ENCODE results near the gene PLEKHM2. TPM values are rescaled to one million over a fixed set of nuclear protein-coding genes. Genes with fewer than 3 reads are reported as not detected.

The PLEKHM2 gene
- total RNA-seq, 2 experiments from 2014 or later: 44.2 to 48.3 TPM

DNA sequence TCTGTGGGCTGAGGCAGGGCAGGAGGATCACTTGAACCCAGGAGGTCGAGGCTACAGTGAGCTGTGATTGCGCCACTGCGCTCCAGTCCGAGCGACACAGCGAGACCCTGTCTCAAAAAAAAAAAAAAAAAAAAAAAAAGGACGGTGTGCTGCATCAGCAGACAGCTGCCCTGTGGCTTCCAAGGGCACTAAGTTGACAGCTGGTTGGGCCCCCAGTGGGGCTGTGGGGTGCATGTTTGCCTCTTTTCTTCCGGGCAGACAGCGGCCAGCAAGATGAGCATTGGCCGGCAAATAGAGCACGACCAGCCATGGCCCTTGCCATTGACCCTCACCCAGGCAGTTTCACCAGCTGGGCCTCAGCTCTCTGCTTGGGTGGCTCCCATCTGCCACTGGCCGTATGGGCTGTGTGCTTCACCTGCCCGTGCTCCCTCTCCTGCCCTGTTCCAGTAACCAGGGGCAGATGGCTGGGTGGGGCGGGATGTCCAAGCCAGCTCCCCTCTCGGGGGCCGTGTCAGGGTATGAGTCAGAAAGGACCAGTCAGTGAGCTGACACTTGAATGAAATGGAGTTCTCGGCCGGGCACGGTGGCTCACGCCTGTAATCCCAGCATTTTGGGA lies 39.6 kb downstream of the PLEKHM2 start:
- CTCF ChIA-PET: no interaction called here
- Mint-ChIP-seq H3K4me3 (no peak overlapping the region), H3K27me3 (ENCODE audit: low read depth) (no peaks in the 10 kb centered on the region), H3K4me1 (ENCODE audit: low read depth) (no peaks in the 10 kb centered on the region), H3K36me3 (ENCODE audit: low read depth) (peaks cover 10% of the 10 kb centered on the region), H3K9me3 (no peaks in the 10 kb centered on the region), H3K27ac (no peak overlapping the region)
- DNase-seq: no peak
- intact Hi-C loops (cut with micrococcal nuclease): no loop called here

DNA sequence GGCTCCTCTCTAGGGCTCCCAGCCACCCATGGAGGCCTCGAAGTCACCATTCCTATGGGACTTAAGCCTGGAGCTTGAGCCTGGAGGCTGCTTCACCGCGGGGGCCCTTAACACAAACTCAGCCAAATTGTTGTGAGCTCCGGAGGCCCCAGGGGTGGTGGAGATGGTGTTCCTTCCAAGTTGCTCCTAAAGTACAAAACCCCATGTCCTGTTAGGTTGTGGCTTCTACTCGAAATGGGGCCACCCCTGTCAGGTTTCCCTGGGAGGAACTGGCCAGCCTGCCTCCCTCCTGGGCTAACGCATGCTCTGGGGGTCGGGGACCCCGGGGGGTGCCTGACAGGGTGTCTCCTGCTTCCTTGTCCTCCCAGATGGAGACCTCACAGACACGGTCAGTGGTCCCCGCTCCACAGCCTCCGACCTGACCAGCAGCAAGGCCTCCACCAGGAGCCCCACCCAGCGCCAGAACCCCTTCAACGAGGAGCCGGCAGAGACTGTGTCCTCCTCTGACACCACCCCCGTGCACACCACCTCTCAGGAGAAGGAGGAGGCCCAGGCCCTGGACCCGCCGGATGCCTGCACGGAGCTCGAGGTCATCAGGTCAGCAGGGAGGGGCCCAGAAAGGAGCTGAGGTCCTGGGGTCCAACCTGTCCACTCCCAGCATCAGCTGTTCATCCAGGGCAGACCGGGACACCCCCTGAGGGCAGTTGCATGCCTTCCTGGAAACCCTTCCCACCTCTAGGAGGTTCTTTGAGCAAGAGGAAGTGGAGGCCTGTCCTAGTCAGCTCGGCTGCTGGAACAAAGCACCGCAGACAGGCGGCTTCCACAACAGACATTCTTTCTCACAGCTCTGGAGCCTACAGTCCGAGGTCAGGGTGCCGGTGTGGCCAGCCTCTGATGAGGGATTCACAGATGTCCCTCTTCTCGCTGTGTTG lies 41.1 kb downstream of the PLEKHM2 start:
- intact Hi-C loops (cut with micrococcal nuclease): no loop called here
- no peak for DNase-seq
- Mint-ChIP-seq H3K9me3 (no peaks in the 10 kb centered on the region), H3K4me1 (ENCODE audit: low read depth) (no peaks in the 10 kb centered on the region), H3K27ac (no peak overlapping the region), H3K27me3 (ENCODE audit: low read depth) (no peaks in the 10 kb centered on the region), H3K36me3 (ENCODE audit: low read depth) (peaks cover 8% of the 10 kb centered on the region), H3K4me3 (no peak overlapping the region)
- CTCF ChIA-PET: no interaction called here

DNA sequence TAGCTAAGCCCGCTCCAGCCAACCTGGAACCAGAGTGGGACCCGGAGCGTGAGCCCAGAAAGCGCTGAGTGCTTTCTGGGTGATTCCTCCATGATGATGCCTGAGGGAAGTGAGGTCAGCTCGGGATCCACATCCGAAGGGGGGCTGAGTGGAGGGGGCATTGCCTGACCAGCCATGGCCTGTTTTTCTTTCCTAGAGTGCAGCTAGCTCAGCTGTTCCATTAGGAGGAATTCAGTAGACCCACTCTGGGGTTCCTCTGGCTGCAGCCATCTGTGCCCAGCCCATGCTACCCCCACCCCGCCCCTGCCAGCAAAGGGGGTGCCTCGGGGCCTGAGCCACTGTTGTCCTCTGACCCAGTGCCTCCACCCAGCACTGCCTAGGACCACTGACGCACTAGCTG lies 42.4 kb downstream of the PLEKHM2 start:
- H3K36me3 Mint-ChIP-seq (ENCODE audit: low read depth): peaks cover 6% of the 10 kb centered on the region
- H3K27me3 Mint-ChIP-seq (ENCODE audit: low read depth): no peaks in the 10 kb centered on the region
- CTCF ChIA-PET: no interaction called here
- H3K9me3 Mint-ChIP-seq: no peaks in the 10 kb centered on the region
- no peak overlapping the region for H3K27ac Mint-ChIP-seq
- intact Hi-C loops (cut with micrococcal nuclease): no loop called here
- H3K4me3 Mint-ChIP-seq: no peak overlapping the region
- DNase-seq: no peak
- no peaks in the 10 kb centered on the region for H3K4me1 Mint-ChIP-seq (ENCODE audit: low read depth)

DNA sequence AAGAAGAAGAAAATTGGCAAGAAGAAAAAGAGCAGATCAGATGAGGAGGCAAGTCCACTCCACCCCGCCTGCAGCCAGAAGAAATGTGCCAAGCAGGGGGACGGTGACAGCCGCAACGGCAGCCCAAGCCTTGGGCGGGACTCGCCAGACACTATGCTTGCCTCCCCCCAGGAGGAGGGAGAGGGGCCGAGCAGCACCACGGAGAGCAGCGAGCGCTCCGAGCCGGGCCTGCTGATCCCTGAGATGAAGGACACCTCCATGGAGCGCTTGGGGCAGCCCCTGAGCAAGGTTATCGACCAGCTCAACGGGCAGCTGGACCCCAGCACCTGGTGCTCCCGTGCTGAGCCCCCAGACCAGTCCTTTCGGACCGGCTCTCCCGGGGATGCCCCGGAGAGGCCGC lies 42.9 kb downstream of the PLEKHM2 start:
- Mint-ChIP-seq H3K27ac (no peak overlapping the region), H3K36me3 (ENCODE audit: low read depth) (peaks cover 6% of the 10 kb centered on the region), H3K27me3 (ENCODE audit: low read depth) (no peaks in the 10 kb centered on the region), H3K4me1 (ENCODE audit: low read depth) (no peaks in the 10 kb centered on the region), H3K9me3 (no peaks in the 10 kb centered on the region), H3K4me3 (no peak overlapping the region)
- CTCF ChIA-PET: no interaction called here
- no peak for DNase-seq
- intact Hi-C loops (cut with micrococcal nuclease): no loop called here

DNA sequence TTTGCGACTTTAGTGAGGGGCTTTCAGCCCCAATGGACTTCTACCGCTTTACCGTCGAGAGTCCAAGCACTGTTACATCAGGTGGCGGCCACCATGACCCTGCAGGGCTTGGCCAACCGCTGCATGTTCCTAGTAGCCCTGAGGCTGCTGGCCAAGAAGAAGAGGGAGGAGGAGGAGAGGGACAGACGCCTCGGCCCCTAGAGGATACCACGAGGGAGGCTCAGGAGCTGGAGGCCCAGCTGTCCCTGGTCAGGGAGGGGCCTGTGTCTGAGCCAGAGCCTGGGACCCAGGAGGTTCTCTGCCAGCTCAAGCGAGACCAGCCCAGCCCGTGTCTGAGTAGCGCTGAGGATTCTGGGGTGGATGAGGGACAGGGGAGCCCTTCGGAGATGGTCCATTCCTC lies 43.3 kb downstream of the PLEKHM2 start:
- Mint-ChIP-seq H3K36me3 (ENCODE audit: low read depth) (peaks cover 9% of the 10 kb centered on the region), H3K27me3 (ENCODE audit: low read depth) (no peaks in the 10 kb centered on the region), H3K9me3 (no peaks in the 10 kb centered on the region), H3K4me1 (ENCODE audit: low read depth) (no peaks in the 10 kb centered on the region), H3K4me3 (no peak overlapping the region), H3K27ac (no peak overlapping the region)
- no peak for DNase-seq
- CTCF ChIA-PET: no interaction called here
- intact Hi-C loops (cut with micrococcal nuclease): no loop called here

DNA sequence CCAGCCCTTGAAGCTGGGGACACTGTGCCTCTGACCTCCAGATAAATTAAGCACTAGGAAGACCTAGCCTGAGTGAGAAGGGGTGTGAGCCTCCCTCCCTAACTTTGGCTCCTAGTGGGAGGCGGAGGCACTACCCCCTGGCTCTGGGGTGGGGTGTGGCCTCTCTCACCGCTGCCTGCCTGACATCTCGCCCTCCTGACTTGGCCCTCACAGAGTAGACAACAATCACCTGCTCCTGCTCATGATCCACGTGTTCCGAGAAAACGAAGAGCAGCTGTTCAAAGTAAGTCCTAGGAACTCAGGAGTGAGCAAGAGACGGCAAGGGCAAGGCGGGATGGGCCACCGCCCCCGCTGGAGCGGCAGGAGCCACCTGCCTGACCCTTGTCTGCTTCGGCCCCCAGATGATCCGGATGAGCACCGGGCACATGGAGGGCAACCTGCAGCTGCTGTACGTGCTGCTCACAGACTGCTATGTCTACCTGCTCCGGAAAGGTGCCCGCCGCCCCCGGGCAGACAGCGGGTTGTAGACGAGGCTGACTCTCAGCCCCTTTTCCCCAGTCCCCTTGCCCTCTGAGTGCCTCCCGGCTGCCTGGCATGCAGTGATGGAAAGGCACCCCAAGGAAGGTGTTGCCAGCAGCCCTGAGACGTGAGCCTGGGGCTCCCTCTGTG lies 43.9 kb downstream of the PLEKHM2 start:
- Mint-ChIP-seq H3K27me3 (ENCODE audit: low read depth) (no peaks in the 10 kb centered on the region), H3K4me3 (no peak overlapping the region), H3K36me3 (ENCODE audit: low read depth) (peaks cover 9% of the 10 kb centered on the region), H3K27ac (no peak overlapping the region), H3K4me1 (ENCODE audit: low read depth) (no peaks in the 10 kb centered on the region), H3K9me3 (no peaks in the 10 kb centered on the region)
- DNase-seq: no peak
- intact Hi-C loops (cut with micrococcal nuclease): no loop called here
- CTCF ChIA-PET: no interaction called here

DNA sequence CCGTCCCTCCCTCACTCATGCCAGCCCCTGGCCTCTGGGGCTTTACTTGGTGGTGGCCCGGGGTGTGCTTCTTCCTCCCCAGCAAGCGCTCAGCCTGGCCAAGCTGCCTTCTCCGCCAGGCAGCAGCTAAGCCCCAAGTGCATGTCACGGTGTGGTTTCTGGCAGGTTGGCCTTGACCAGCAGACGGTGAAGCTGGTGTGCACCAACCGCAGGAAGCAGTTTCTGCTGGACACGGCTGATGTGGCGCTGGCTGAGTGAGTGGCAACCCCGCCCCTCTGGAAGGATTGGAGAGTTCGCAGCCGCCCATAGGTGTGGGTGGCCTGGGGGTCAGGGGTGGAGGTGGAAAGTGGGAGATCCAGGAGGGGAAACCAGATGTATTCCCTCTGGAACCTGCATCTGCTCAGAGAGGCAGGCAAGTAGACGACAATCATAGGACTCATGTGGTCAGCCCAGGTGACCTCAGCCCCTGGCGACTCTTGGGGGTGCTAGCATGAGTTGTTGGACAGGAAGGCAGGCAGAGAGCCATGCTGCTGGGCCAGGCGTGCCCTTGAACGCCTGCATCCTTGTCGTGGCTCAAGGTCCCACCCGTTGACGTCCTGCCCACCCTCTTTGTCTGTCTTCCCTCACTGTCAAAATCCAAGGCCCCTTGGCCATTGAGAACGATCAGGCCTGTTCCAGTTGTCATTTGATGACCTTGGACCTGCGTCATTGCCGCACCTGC lies 45.0 kb downstream of the PLEKHM2 start:
- Mint-ChIP-seq H3K27me3 (ENCODE audit: low read depth) (no peaks in the 10 kb centered on the region), H3K27ac (no peak overlapping the region), H3K4me3 (no peak overlapping the region), H3K9me3 (no peaks in the 10 kb centered on the region), H3K36me3 (ENCODE audit: low read depth) (peaks cover 9% of the 10 kb centered on the region), H3K4me1 (ENCODE audit: low read depth) (no peaks in the 10 kb centered on the region)
- DNase-seq: no peak
- CTCF ChIA-PET: no interaction called here
- intact Hi-C loops (cut with micrococcal nuclease): no loop called here

DNA sequence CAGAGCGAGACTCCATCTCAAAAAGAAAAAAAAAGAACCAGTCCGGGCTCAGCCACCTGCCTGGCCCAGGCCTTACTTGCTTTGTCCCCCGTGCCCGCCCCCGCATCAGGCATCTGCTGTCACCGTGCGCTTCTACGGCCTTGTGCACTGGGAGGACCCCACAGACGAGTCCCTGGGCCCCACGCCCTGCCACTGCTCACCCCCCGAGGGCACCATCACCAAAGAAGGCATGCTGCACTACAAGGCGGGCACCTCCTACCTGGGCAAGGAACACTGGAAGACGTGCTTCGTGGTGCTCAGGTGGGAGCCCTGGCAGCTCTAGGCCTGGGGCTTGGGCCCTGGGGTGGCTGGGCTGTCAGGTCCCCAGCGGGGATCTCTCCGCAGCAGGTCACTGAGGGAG lies 46.3 kb downstream of the PLEKHM2 start:
- H3K4me1 Mint-ChIP-seq (ENCODE audit: low read depth): no peaks in the 10 kb centered on the region
- CTCF ChIA-PET: no interaction called here
- H3K36me3 Mint-ChIP-seq (ENCODE audit: low read depth): peaks cover 7% of the 10 kb centered on the region

DNA sequence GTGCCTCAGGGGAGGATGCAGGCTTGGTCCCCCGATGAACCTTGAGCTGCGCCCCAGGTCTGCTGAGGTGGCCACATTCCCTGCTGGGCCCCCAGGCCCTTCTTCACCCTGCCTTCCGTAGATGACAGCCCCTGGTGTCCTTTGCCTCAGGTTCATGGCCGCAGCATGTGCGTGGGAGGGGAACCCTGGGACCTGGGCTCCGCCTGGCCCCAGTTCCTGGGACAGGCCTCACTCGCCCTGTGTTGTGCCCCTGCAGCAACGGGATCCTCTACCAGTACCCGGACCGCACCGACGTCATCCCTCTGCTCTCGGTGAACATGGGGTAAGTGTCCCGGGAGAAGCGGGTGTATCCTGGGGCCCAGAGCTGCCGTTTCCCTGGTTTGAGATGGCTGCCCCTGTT lies 46.8 kb downstream of the PLEKHM2 start:
- Mint-ChIP-seq H3K9me3 (no peaks in the 10 kb centered on the region), H3K27me3 (ENCODE audit: low read depth) (no peaks in the 10 kb centered on the region), H3K4me1 (ENCODE audit: low read depth) (no peaks in the 10 kb centered on the region), H3K36me3 (ENCODE audit: low read depth) (peaks cover 7% of the 10 kb centered on the region), H3K4me3 (no peak overlapping the region), H3K27ac (no peak overlapping the region)
- intact Hi-C loops (cut with micrococcal nuclease): no loop called here
- DNase-seq: no peak
- CTCF ChIA-PET: no interaction called here

More for the DNA sequence above, 46.3 kb downstream of the PLEKHM2 start:
- Mint-ChIP-seq H3K4me3 (no peak overlapping the region), H3K27me3 (ENCODE audit: low read depth) (no peaks in the 10 kb centered on the region), H3K9me3 (no peaks in the 10 kb centered on the region), H3K27ac (no peak overlapping the region)
- intact Hi-C loops (cut with micrococcal nuclease): no loop called here
- DNase-seq: no peak

DNA sequence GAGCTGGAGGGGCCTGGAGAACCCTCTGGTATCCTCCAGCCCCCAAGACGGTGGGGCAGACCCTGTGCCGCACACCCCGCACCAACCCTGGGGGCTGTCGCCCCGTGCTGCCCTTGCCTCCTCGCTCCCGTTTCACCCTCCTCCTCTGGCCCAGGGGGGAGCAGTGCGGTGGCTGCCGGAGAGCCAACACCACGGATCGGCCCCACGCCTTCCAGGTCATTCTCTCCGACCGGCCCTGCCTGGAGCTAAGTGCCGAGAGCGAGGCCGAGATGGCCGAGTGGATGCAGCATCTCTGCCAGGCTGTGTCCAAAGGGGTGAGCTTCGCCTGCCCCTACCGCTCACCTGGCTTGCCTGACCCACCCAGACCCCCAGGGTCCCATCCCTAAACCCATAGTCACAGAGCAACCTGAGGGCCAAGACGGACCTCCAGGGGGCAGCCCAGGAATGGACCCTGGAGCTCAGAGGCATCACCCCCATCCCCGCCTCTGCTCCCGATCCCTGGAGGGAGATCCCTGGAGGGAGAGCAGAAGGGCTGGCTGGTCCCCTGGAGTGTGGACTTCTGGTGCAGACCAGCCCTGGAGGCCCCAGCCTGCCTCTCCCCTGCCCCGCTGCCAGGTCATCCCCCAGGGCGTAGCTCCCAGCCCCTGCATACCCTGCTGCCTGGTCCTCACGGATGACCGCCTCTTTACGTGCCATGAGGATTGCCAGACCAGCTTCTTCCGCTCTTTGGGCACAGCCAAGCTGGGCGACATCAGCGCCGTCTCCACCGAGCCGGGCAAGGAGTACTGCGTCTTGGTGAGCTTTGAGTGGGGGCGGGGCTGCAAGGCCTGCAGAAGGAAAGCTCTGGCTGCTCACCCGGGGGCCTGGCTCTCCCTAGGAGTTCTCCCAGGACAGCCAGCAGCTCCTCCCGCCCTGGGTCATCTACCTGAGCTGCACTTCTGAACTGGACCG lies 47.9 kb downstream of the PLEKHM2 start:
- peaks cover 5% of the 10 kb centered on the region for H3K36me3 Mint-ChIP-seq (ENCODE audit: low read depth)
- intact Hi-C loops (cut with micrococcal nuclease): no loop called here
- no peak overlapping the region for H3K27ac Mint-ChIP-seq
- H3K4me1 Mint-ChIP-seq (ENCODE audit: low read depth): no peaks in the 10 kb centered on the region
- no peaks in the 10 kb centered on the region for H3K27me3 Mint-ChIP-seq (ENCODE audit: low read depth)
- no peak for DNase-seq
- CTCF ChIA-PET: no interaction called here
- H3K4me3 Mint-ChIP-seq: no peak overlapping the region
- H3K9me3 Mint-ChIP-seq: no peaks in the 10 kb centered on the region

DNA sequence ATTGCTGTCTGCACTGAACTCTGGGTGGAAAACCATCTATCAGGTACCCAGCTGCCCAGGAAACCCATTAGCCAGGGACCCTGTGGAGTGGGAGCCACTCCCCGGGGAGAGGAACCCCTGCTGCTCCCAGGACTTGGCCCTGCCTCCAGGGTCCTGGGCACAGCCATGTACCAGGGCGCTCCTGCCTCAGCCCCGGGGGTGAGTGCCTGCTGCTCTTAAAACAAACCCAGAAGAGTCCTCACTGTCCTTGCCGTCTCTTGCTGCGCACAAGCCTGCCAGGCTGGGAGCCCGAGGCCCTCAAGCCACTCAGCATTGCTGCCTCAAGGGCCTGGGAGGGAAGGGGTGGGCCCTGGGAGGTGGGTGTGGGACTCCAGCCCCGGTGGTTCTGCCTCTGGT lies 48.6 kb downstream of the PLEKHM2 start:
- DNase-seq: no peak
- Mint-ChIP-seq H3K27ac (no peak overlapping the region), H3K27me3 (ENCODE audit: low read depth) (no peaks in the 10 kb centered on the region), H3K9me3 (no peaks in the 10 kb centered on the region), H3K4me1 (ENCODE audit: low read depth) (no peaks in the 10 kb centered on the region), H3K36me3 (ENCODE audit: low read depth) (peaks cover 5% of the 10 kb centered on the region), H3K4me3 (no peak overlapping the region)
- intact Hi-C loops (cut with micrococcal nuclease): no loop called here
- CTCF ChIA-PET: no interaction called here

Data from activated naive CD4-positive, alpha-beta T cell treated with anti-CD3 and anti-CD28 coated beads for 36 hours (primary cell).